HTR-8/SVneo (cell line): ENCODE data around the gene PKNOX2.

Experiments
- DNase-seq: peaks from one replicate; pipeline ENCODE4 v3.0.0; 2011; ENCODE audit warnings: low spot score, mixed read lengths; ENCODE audit not compliant: insufficient read length
- FAIRE-seq: peaks from 2 replicates; lab custom pipeline; 2011; peaks lifted over from hg19 to GRCh38; lab: Jason Lieb, UNC

PKNOX2 gene

GRCh38 chr11:125256541-125257189, 92.1 kb downstream of the PKNOX2 start:
- FAIRE-seq (no peak), DNase-seq (no peak)

GRCh38 chr11:125257190-125257579, 92.6 kb downstream of the PKNOX2 start:
- DNase-seq (no peak), FAIRE-seq (no peak)

DNA sequence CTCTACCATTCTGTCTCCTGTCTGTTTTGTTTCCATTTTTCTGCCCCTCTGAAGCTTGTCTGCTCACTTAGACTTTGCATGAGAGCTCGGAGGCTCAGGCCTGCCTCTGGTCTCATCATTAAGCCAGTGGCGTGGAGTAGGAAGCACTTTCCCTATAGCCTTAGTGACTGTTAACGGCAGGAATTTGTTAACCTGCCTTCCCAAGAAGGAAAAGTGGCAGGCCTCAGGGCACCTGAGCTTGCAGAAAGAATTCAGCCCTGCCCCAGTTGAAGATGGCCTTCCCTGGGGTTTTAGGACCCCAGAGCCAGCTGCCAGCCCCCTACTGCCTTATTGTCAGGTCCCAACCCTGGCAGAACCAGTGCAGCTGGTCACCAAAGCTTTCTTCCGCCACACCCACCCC, 93.2 kb downstream of the PKNOX2 start:
- DNase-seq (no peak), FAIRE-seq (no peak)

DNA sequence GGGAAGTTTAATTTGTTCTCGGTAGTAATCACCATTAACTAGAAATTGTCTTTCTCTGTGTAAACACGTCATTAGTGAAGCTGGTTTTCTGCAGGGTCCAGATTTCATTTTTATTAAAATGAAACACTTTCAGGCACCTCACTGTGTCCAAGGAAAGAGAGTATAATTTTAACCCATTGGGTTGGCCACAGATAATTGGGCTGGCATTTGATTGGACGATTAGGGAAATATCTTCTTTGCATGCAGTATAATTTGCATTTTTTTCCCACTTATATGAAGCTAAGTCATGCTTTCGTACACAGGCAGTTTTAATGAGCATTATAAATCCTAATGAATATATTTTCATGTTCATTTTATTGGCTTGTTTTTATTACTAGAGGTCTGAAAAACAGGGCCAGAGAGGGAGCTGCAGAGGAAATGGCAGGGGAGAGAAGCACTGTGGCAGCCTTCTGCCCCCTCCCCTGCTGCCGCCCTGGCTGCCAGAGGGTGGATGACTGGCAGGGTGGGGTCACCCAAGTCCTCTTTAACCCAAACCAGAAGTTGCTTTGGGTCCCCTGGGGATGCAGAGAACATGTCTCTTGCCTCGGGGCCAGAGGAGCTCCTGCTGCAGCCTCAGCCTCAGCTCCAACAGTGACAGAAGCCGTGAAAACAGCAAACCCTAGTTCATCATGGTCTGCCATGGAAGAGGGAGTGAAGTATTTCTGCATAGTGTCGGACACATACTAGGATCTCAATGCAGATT, 93.9 kb downstream of the PKNOX2 start:
- DNase-seq (no peak), FAIRE-seq (no peak)

- no peak for FAIRE-seq
- DNase-seq, result no peak
These were observed 97.0 kb downstream of the PKNOX2 start for GRCh38 chr11:125261588-125261987.

GRCh38 chr11:125262194-125262829, 97.8 kb downstream of the PKNOX2 start:
- FAIRE-seq, result no peak
- DNase-seq, result no peak

- no peak for DNase-seq
- FAIRE-seq, result no peak
These were observed 98.3 kb downstream of the PKNOX2 start for GRCh38 chr11:125262830-125263218.

GRCh38 chr11:125263268-125263790, 98.8 kb downstream of the PKNOX2 start:
- no peak for FAIRE-seq
- no peak for DNase-seq

DNA sequence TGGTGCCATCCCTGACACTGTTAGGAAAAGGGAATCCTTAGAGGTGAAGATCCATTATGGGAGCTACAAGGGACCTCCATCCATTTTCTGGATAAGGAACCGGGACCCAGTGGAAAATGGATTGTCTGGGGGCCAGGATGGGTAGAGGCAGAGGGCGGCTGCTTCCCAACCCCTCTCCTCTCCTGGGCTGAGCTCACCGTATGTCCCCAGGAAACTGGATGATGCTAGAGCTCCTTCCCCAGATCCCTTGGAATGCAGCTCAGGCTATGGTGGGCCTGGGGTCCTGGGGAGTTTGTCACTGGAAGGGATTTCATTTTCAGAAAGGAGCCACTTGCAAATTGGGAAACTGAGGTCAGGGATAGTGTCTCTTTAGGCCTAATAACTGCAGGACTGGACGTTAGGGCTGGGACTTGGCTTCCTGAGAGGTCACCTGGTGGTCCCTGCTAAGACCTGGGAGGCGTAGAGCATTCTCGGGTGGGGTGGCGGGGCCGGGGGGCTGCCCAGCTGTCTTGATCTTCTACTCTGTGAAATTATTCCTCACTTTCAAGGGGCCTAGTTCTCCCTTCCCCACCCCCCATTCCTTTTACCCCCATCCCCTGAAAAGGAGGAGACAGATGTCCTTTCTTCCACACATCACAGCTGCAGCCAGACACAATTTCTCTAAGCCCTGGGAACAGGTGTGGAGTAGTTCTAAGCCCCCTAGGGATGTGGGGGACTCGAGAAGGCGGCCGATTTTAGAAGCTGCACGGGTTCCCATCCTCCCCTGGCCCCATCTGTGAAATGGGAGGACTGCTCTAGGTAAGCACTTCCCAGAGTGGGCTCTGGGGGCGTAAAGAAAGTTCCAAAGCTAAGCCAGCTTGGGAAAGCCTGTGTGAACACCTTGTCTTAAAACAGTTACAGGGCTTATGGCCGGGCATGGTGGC, 99.8 kb downstream of the PKNOX2 start:
- no peak for FAIRE-seq
- DNase-seq, result no peak

DNA sequence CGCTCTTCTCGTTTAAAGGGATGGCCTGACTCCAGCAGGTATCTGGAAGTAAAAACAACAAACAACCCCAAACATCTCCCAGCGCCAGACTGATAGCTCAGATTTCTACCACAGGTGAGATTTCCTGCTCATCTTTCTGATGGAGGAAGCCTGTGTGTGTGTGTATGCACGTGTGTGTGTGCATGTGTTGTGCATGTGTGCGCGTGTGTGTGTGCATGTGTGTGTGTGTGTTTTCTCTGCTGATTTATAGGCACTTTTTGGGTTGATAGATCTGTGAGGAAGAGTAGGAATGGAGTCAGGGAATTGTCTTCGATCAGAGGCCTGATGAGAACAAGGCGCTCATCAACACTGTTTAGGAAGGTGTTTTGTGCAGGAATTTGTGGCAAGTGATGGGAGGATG, 103.0 kb downstream of the PKNOX2 start:
- DNase-seq (no peak), FAIRE-seq (no peak)

GRCh38 chr11:125268611-125269010, 104.1 kb downstream of the PKNOX2 start:
- DNase-seq, result no peak
- no peak for FAIRE-seq

DNA sequence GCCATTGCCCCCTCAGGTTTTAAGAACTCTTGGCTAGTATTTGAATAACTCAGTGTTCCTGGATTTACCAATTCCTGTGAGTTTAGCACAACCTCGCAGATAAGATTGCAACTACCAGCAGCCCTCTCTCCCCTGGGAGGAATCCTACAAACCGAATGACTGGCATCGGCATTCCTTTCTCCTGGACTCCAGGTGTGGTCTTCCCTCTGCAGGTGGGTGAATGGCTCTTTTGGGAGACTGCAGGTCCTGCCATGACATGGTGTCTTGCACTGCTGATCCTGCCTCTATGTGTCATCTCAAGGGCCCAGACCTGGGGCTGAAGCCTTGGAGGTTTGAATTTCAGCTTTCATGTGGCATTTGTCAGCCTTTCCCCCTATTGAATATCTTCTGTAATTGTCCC, 105.6 kb downstream of the PKNOX2 start:
- no peak for FAIRE-seq
- DNase-seq, result no peak

- DNase-seq (no peak), FAIRE-seq (no peak)
These were observed 106.2 kb downstream of the PKNOX2 start for GRCh38 chr11:125270711-125271110.

DNA sequence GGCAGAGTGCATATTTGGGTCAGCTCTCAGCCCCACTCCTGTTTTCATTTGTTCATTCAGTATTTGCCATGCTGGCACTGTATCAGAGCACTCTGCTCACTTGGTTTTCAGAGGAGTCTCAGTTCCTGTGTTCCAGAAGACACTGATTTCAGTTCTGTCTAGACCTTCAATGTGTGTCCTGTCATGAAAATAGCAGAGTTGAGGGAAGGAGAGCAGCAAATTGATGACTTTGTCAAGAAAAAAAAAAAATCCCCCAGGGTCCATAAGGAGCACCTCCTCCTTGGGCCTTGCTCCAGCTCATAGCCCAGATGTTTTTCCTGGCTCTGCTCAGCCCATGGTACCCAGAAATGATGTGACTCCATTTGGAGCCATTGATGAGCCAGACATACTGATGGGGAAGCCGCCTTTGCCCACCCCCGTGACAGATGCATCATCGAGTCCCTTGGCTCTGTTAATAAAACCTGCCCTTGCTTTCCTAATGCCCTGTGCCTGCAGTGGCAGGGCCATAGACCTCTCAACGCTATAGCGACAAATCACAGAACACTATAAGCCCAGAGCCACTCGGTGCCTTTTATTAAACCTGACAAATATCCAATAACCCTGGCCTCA, 107.0 kb downstream of the PKNOX2 start:
- FAIRE-seq, result no peak

DNA sequence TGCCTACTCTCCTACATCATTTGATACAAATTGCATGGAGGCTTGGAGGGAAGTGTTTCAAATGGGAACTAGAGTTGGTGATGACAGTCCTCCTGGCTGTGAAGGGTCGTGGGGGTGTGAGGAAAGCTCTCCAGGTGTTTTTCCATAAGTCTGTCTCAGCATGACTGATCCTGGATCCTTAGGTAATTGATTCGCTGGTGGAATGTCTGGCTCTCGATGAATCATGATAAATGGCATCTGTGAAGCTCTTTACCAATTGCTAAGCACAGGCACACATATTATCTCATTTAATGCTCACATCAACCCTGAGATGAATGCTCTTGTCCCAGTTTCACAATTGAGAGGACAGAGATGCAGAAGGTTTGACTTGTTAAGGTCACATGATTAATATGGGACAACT, 107.5 kb downstream of the PKNOX2 start:
- FAIRE-seq, result no peak
- DNase-seq, result no peak

More for the DNA sequence above, 107.0 kb downstream of the PKNOX2 start:
- no peak for DNase-seq

DNA sequence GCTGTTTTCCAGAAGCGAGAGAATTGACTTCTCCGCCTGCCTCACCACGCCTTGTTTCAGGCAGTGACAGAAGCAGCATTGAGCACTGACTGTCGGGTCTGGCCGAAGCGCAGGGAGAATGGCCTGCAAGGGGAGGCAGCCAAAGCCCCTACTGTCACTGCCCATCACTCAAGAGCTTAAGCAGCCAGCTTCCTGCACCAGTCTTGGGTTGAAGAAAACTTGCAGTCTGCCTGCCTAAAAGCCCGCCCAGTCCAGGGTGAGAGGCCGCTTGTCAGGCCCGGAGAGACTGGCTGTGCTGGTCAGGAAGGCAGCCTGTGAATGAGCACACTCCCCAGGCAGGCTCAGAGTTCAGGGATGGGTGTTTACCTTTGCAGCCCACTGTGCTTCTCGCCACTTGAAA, 108.3 kb downstream of the PKNOX2 start:
- no peak for DNase-seq
- no peak for FAIRE-seq

DNA sequence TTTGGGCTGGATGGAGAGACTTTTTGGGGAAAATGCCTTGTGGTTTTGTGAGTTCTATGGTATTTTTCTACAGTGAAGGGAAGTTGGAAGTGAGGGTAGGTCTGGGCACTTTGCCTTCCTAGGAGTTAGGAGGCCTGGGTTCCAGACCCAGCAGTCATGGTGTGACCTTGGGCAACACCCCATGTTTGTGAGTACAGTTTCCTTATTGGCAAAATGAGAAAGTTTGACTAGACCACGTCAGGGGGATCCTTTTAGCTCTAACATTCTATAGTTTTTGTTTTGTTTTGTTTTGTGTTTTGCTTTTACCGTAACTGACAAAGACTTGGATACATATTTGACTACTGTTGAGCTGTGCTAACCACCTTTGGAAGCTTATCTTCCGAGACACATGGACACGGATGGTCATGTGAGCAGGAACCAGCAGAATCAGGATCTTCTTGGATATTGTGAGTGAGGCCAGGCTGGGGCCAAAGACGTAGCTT, 109.0 kb downstream of the PKNOX2 start:
- DNase-seq, result no peak
- no peak for FAIRE-seq

DNA sequence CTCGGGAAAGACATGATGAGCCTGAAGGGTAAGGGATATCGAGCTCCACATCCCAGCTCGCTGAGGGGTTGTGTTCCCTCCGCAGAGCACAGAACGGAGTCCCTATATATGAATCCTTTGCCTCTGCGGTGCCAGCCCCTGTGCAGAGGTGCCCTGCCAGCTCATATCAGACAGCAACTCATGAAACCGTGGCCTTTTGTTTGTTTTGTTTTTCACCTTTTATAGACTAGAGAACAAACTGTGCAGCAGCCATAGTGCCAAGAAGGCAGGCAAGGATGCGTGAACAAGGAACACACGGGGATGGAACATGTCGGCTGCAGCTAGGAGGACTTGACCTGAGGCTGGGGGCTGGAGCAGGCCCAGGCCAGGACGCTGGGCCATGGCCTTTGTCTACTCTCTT, 109.8 kb downstream of the PKNOX2 start:
- FAIRE-seq (no peak), DNase-seq (no peak)

DNA sequence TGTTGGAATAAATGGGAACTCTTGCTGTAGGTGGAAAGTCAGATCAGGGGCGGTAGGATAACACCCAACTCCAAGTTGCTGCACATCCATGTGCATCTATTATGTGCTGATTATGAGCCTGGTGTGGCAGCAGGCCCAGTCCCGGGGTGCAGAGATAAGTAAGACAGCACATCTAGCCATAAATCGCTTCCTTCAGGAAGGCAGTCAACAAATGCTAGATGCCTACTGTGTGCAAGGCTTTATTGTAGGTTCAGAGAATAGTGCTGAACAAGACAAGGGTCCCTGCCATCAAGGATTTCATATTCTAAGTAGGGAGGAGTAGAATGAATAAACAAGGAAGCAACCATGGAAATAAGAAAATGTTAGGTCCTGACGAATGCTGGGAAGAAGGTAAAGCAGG, 110.2 kb downstream of the PKNOX2 start:
- no peak for FAIRE-seq
- no peak for DNase-seq
